Tibial artery (tissue), 4 donors: ENCODE data around the gene MACROD2.

Source experiments
- DNase-seq, 2 donors: peaks; one replicate each; pipeline ENCODE4 v3.0.0-alpha.2; 2019
- H3K27ac ChIP-seq, 2 donors: fragments of 200-600 bp; sonication (generic) in 1 of 2; 1 replicate in 1 of 2; 2 replicates in 1 of 2; pipeline ENCODE4 v1.5.1; 2018 to 2019; ENCODE audit warnings: mild to moderate bottlenecking in 1 of 2
- H3K27me3 ChIP-seq, 2 donors: fragments of 200-600 bp; sonication (generic) in 1 of 2; one replicate each; pipeline versions ENCODE4 v1.5.1 to v1.6.0; 2016 to 2019
- H3K36me3 ChIP-seq, 3 donors: fragments of 200-600 bp; sonication (generic) in 2 of 3; one replicate each; pipeline ENCODE4 v1.5.1; 2016 to 2019; ENCODE audit warnings: mild to moderate bottlenecking in 2 of 3
- H3K4me1 ChIP-seq, 4 donors: fragments of 200-600 bp; sonication (generic) in 2 of 4; 1 replicate in 3 of 4; 2 replicates in 1 of 4; pipeline ENCODE4 v1.5.1; 2016 to 2019
- H3K4me3 ChIP-seq, 2 donors: fragments of 200-600 bp; sonication (generic) in 1 of 2; 1 replicate in 1 of 2; 2 replicates in 1 of 2; pipeline ENCODE4 v1.5.1; 2018 to 2019; ENCODE audit warnings: mild to moderate bottlenecking in 2 of 2
- H3K9me3 ChIP-seq, 3 donors: fragments of 200-600 bp; sonication (generic) in 1 of 3; one replicate each; pipeline ENCODE4 v1.5.1; 2016 to 2019
- intact Hi-C: fragments of 100-400 bp; cut with DNase I; formaldehyde crosslinking; loops from one replicate; pipeline ENCODE4 v1.15.0; 2023; ENCODE audit warnings: low total_unique reads
- TF ChIP-seq, protein P1 (sequence below), 2 experiments: fragments of 200-600 bp in 1 of 2; fragments of 450-650 bp in 1 of 2; IDR thresholded peaks; one replicate each; pipeline ENCODE4 v1.5.1; 2017 to 2019; ENCODE audit warnings: antibody characterized with exemption in 2 of 2, mild to moderate bottlenecking in 1 of 2, moderate library complexity in 1 of 2

The MACROD2 gene

DNA sequence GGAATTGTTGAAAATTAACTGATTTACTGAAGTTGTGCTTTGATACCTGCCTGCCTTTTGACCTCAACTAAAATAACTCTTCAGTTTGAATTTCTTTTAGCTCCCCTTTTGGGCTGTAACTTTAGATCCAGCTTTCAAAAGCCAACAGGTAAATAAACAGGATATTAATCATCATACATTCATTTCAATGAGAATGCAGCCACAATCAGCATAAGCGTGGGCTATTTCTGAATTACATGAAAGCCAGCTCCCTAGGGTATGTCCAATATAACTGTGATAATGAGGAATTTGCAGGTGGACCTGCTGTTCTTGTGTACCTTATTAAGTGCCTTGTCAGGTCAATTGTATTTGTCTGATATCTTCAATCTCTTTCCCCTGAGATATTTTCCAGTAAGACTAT is 1747.3 kb downstream of the MACROD2 start:
- Histone ChIP-seq H3K27ac (no peak overlapping the region), H3K4me1 (no peaks in the 10 kb centered on the region), H3K9me3 (peaks cover 0 to 8% (median 0%) of the 10 kb centered on the region in 3 donors), H3K4me3 (no peak overlapping the region), H3K27me3 (no peaks in the 10 kb centered on the region), H3K36me3 (no peaks in the 10 kb centered on the region)
- intact Hi-C loops, result no loop called here
- DNase-seq, result no peak
- TF ChIP-seq, protein P1, sequence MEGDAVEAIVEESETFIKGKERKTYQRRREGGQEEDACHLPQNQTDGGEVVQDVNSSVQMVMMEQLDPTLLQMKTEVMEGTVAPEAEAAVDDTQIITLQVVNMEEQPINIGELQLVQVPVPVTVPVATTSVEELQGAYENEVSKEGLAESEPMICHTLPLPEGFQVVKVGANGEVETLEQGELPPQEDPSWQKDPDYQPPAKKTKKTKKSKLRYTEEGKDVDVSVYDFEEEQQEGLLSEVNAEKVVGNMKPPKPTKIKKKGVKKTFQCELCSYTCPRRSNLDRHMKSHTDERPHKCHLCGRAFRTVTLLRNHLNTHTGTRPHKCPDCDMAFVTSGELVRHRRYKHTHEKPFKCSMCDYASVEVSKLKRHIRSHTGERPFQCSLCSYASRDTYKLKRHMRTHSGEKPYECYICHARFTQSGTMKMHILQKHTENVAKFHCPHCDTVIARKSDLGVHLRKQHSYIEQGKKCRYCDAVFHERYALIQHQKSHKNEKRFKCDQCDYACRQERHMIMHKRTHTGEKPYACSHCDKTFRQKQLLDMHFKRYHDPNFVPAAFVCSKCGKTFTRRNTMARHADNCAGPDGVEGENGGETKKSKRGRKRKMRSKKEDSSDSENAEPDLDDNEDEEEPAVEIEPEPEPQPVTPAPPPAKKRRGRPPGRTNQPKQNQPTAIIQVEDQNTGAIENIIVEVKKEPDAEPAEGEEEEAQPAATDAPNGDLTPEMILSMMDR (IDR thresholded peaks at IDR 0.05), result no peak

DNA sequence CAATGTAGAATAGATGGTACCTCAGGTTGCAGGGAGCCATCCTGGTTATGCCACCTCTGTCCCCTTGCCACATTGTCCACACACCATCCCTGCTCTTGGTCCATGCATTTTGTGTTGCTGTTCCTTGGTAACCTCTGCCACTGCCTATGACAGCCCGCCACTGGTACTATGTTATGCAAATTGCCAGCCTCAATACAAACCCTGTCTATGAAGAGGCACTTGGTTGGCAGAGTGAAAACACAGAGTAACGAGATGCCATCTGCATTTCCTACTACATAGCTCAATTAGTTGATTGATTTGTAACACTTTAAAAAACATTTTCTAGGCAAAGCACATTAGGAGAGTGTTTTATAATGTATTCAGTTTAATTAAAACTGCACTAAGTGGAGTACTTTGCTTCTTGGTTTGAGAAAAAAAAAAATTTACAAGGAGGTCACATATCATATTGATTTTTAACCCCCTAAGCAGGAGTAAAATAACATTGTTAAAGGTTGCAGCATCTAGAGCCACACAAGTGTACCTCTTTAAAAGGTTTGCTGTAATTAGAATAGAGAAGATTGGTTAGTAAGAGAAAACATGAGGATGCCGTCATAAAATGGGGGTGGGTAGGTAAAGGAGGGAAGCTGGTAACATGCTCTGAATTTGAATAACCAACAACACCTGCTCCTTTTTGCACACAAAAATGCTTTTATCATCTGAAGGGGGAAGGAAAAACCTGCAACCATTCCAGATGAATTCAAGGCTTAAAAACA is 1760.9 kb downstream of the MACROD2 start:
- Histone ChIP-seq H3K9me3 (no peaks in the 10 kb centered on the region), H3K27me3 (no peaks in the 10 kb centered on the region), H3K36me3 (no peaks in the 10 kb centered on the region), H3K4me3 (no peak overlapping the region), H3K27ac (no peak overlapping the region), H3K4me1 (peaks cover 0 to 12% (median 6%) of the 10 kb centered on the region in 4 donors)
- intact Hi-C loops, result no loop called here
- TF ChIP-seq, protein P1 (IDR thresholded peaks at IDR 0.05), result no peak
- no peak for DNase-seq

DNA sequence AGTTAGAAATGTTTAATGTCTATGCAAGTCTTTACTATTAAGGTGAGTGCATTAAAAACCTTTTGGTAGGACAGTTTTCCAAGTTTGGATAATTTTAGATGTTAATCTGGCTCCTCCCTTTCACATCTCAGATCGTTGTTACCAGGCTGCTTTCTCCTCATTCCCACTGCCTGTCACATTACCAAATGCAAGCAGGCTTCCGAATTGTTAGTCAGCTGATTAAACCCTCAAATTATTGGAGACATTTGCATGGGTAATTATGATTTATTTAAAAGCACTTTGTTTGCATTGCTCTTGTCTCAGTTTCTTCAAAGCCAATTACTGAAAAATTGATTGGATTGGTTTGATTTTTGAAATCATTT is 1761.4 kb downstream of the MACROD2 start:
- H3K36me3 ChIP-seq, result no peaks in the 10 kb centered on the region
- no peak for DNase-seq
- no peak overlapping the region for H3K4me3 ChIP-seq
- intact Hi-C loops, result no loop called here
- H3K4me1 ChIP-seq, result peaks cover 0 to 12% (median 6%) of the 10 kb centered on the region in 4 donors
- H3K9me3 ChIP-seq, result no peaks in the 10 kb centered on the region
- H3K27ac ChIP-seq, result no peak overlapping the region
- TF ChIP-seq, protein P1 (IDR thresholded peaks at IDR 0.05), result no peak
- no peaks in the 10 kb centered on the region for H3K27me3 ChIP-seq

DNA sequence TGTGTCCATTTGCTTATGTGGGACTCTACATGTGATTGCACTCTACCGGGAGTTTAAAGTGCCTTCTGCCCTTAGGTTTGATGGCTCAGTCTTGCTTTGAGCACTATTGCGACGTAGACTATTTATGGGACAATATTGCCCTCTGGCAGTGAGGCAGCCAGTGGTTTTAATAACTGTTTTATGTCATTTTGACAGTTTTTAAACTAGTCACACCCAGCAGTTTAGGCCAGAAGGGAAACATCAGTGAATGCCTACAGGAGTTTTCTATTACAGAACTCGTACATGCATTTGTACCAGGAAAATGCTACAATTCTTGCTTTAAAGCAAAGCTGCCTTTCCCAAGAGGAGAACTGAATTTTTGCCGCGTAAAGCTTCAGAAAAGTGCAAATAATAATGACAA is 1764.3 kb downstream of the MACROD2 start:
- intact Hi-C loops, result no loop called here
- no peak overlapping the region for H3K27ac ChIP-seq
- no peaks in the 10 kb centered on the region for H3K27me3 ChIP-seq
- no peak overlapping the region for H3K4me3 ChIP-seq
- DNase-seq, result no peak
- H3K36me3 ChIP-seq, result no peaks in the 10 kb centered on the region
- TF ChIP-seq, protein P1 (IDR thresholded peaks at IDR 0.05), result peak in 1 of 2 experiments; percentile 33
- H3K4me1 ChIP-seq, result peaks cover 0 to 29% (median 6%) of the 10 kb centered on the region in 4 donors
- no peaks in the 10 kb centered on the region for H3K9me3 ChIP-seq

DNA sequence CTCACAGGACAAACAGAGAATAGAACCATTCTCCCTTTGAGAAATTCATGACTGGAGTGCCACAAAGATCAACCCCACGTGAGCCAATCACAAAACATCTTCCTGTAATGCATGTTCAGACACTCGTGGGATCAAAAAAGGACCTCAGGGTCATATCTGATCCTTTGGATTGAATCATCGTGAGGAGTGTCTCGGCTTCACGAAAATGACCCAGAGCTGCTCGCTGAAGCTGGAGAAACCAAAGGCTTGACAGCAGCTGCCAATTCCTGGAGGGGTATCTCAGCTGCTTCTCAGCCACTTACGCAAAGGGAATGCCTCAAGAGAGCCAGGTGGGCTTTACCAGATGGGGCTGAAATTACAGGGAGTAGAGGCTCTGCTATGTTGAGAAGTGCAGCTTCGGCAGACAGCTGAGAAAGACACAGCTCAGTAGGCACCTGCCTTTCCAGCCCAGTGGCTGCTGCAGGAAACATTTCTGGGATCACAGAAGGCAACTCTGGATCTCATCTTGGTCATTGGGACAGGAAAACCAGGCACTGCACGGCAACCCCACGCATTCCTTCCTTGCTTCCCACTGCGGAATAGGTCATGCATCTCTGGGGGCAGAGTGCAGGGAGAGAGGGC is 1764.8 kb downstream of the MACROD2 start:
- TF ChIP-seq, protein P1 (IDR thresholded peaks at IDR 0.05), result no peak
- no peak for DNase-seq
- Histone ChIP-seq H3K4me1 (peaks cover 0 to 34% (median 6%) of the 10 kb centered on the region in 4 donors), H3K36me3 (no peaks in the 10 kb centered on the region), H3K27ac (no peak overlapping the region), H3K4me3 (no peak overlapping the region), H3K9me3 (no peaks in the 10 kb centered on the region), H3K27me3 (no peaks in the 10 kb centered on the region)
- intact Hi-C loops, result no loop called here
